HepG2 (cell line): ENCODE results near the gene RNF123. TPM values are rescaled to one million over a fixed set of nuclear protein-coding genes. Genes with fewer than 3 reads are reported as not detected.

Experiments used
- ARNTL ChIP-seq: sonication (generic); formaldehyde crosslinking; IDR thresholded peaks from 2 replicates; pipeline ENCODE4 v1.4.0; 2020; ENCODE audit warnings: mild to moderate bottlenecking, missing genetic modification reagents
- ASH2L ChIP-seq: fragments of 300-600, 200-600 bp; sonication (generic); IDR thresholded peaks from 2 replicates; pipeline ENCODE4 v1.7.0; 2017; ENCODE audit warnings: low read depth, mild to moderate bottlenecking, moderate library complexity, mixed read lengths, low read length; ENCODE audit not compliant: insufficient read length
- BRCA1 ChIP-seq: sonication (generic); formaldehyde crosslinking; IDR thresholded peaks from 2 replicates; pipeline ENCODE4 v1.4.0; 2020; ENCODE audit warnings: missing genetic modification reagents
- DBP ChIP-seq: sonication (generic); formaldehyde crosslinking; IDR thresholded peaks from 2 replicates; pipeline ENCODE4 v1.4.0; 2020; ENCODE audit warnings: missing genetic modification reagents; ENCODE audit errors: not compliant biosample characterization
- FOXO4 ChIP-seq: sonication (generic); formaldehyde crosslinking; conservative IDR thresholded peaks from 2 replicates; pipeline ENCODE4 v1.8.1; 2023; ENCODE audit warnings: missing genetic modification reagents
- GATA4 ChIP-seq: sonication (generic); IDR thresholded peaks from 2 replicates; pipeline ENCODE4 v1.6.1; 2016; ENCODE audit warnings: antibody characterized with exemption, low read depth, borderline replicate concordance
- LCORL ChIP-seq, 2 experiments: fragments of 450-650 bp in 1 of 2; sonication (generic) in 1 of 2; formaldehyde crosslinking in 1 of 2; IDR thresholded peaks; 2 replicates each; pipeline versions ENCODE4 v1.5.0 to v1.6.1; 2017 to 2020; ENCODE audit warnings: antibody characterized with exemption in 1 of 2, missing genetic modification reagents in 1 of 2
- MEIS1 ChIP-seq: sonication (generic); formaldehyde crosslinking; IDR thresholded peaks from 2 replicates; pipeline ENCODE4 v1.9.0; 2021; ENCODE audit warnings: mild to moderate bottlenecking, missing genetic modification reagents, moderate library complexity, borderline replicate concordance
- REXO4 ChIP-seq: sonication (generic); formaldehyde crosslinking; IDR thresholded peaks from 2 replicates; pipeline ENCODE4 v1.8.0; 2022; ENCODE audit warnings: missing genetic modification reagents, mild to moderate bottlenecking, borderline replicate concordance
- SNAPC4 ChIP-seq: sonication (generic); formaldehyde crosslinking; IDR thresholded peaks from 2 replicates; pipeline ENCODE4 v1.4.0; 2020; ENCODE audit warnings: mild to moderate bottlenecking, missing genetic modification reagents
- TIGD3 ChIP-seq: sonication (generic); formaldehyde crosslinking; IDR thresholded peaks from 2 replicates; pipeline ENCODE4 v1.5.1; 2020; ENCODE audit warnings: mild to moderate bottlenecking, missing genetic modification reagents, borderline replicate concordance
- ZC3H13 ChIP-seq: sonication (generic); formaldehyde crosslinking; IDR thresholded peaks from 2 replicates; pipeline ENCODE4 v1.8.1; 2023; ENCODE audit warnings: mild to moderate bottlenecking, missing genetic modification reagents, moderate library complexity
- ZMAT3 ChIP-seq: sonication (generic); formaldehyde crosslinking; conservative IDR thresholded peaks from 2 replicates; pipeline ENCODE4 v1.7.0; 2021; ENCODE audit warnings: missing genetic modification reagents
- ZNF451 ChIP-seq: sonication (generic); formaldehyde crosslinking; IDR thresholded peaks from 2 replicates; pipeline ENCODE4 v1.5.0; 2020; ENCODE audit warnings: mild to moderate bottlenecking, missing genetic modification reagents
- ZNF460 ChIP-seq: sonication (generic); formaldehyde crosslinking; IDR thresholded peaks from 2 replicates; pipeline ENCODE4 v1.5.1; 2020; ENCODE audit warnings: missing genetic modification reagents, mild to moderate bottlenecking, borderline replicate concordance
- ZNF510 ChIP-seq: sonication (generic); formaldehyde crosslinking; IDR thresholded peaks from 2 replicates; pipeline ENCODE4 v1.4.0; 2020; ENCODE audit warnings: low read depth, mild to moderate bottlenecking, missing genetic modification reagents
- ZNF558 ChIP-seq: sonication (generic); formaldehyde crosslinking; IDR thresholded peaks from 2 replicates; pipeline ENCODE4 v1.9.0; 2022; ENCODE audit warnings: mild to moderate bottlenecking, missing genetic modification reagents, borderline replicate concordance
- ZNF768 ChIP-seq: sonication (generic); formaldehyde crosslinking; IDR thresholded peaks from 2 replicates; pipeline ENCODE4 v1.4.0; 2020; ENCODE audit warnings: missing genetic modification reagents
- ZNF782 ChIP-seq: sonication (generic); formaldehyde crosslinking; IDR thresholded peaks from 2 replicates; pipeline ENCODE4 v1.4.0; 2020; ENCODE audit warnings: missing genetic modification reagents, mild to moderate bottlenecking, borderline replicate concordance
- ZSCAN30 ChIP-seq: sonication (generic); formaldehyde crosslinking; IDR thresholded peaks from 2 replicates; pipeline ENCODE4 v1.5.0; 2020; ENCODE audit warnings: mild to moderate bottlenecking, missing genetic modification reagents
- polyA plus RNA-seq, 8 experiments: library from polyadenylated mRNA; depleted of rRNA in 3 of 8; stranded (reverse) in 7 of 8; unstranded in 1 of 8; fragments of >200 nt; fragmentation: Illumina TruSeq in 4 of 8; extraction: Trizol in 4 of 8; gene quantifications; 2 replicates each; pipeline versions ENCODE4 v1.2.1 to v1.2.3, GENCODE V29; 2011 to 2016; ENCODE audit warnings: low read depth in 4 of 8, missing spikeins in 1 of 8, mixed read lengths in 1 of 8; ENCODE audit not compliant: insufficient read depth in 1 of 8
- total RNA-seq, 5 experiments: library from RNA; depleted of rRNA; stranded (reverse); fragments of >200 nt; fragmentation: Illumina TruSeq; extraction: Trizol; gene quantifications; 2 replicates each; pipeline ENCODE4 v1.2.3, GENCODE V29; 2016; ENCODE audit warnings: low read depth in 1 of 5

The RNF123 gene
- total and polyA plus RNA-seq, 2 of the 13 experiments (the other 11 are each of a cell fraction or from before 2014, with no cell fraction given), result 29.9 to 82.2 TPM

- TF ChIP-seq SNAPC4 (CRISPR knock-in tag), result no peak
- no peak for TF ChIP-seq ZNF451 (CRISPR knock-in tag)
- no peak for TF ChIP-seq BRCA1 (CRISPR knock-in tag)
- 0 out of 2 replicates have a peak, but pooled peaks have one; percentile 42 for TF ChIP-seq ZMAT3 (CRISPR knock-in tag)
- no peak for TF ChIP-seq REXO4 (CRISPR knock-in tag)
- TF ChIP-seq ZSCAN30 (CRISPR knock-in tag), result no peak
- TF ChIP-seq ASH2L, result no peak
- TF ChIP-seq ZNF558, result no peak
- TF ChIP-seq FOXO4, result no peak
- TF ChIP-seq TIGD3 (CRISPR knock-in tag), result no peak
- TF ChIP-seq ZC3H13 (CRISPR knock-in tag), result no peak
- no peak for TF ChIP-seq GATA4
- no peak for TF ChIP-seq ZNF782 (CRISPR knock-in tag)
- TF ChIP-seq DBP, result no peak
- TF ChIP-seq ZNF510 (CRISPR knock-in tag), result no peak
- no peak for TF ChIP-seq LCORL (IDR thresholded peaks at IDR 0.05)
- peak; percentile 75 for TF ChIP-seq LCORL (CRISPR knock-in tag; IDR thresholded peaks at IDR 0.05)
- no peak for TF ChIP-seq MEIS1 (CRISPR knock-in tag)
- TF ChIP-seq ZNF460 (CRISPR knock-in tag), result no peak
- TF ChIP-seq ZNF768 (CRISPR knock-in tag), result no peak
- TF ChIP-seq ARNTL (CRISPR knock-in tag), result no peak
These were observed 21.0 kb upstream of the RNF123 start (continued) for GRCh38 chr3:49668414-49668797.
